Ascending aorta (tissue), 2 donors: Measurements from ENCODE around the gene ZNF398. TPM values are rescaled to one million over a fixed set of nuclear protein-coding genes. Genes with fewer than 3 reads are reported as not detected.
"Not testable (repeated sequence)": the region's sequence is repeated elsewhere in the genome, so short reads cannot be mapped to it uniquely, and the experiment has no call there.

Experiments used
- DNase-seq, 2 donors: peaks; one replicate each; pipeline ENCODE4 v3.0.0-alpha.2; 2019; ENCODE audit warnings: low spot score in 2 of 2
- H3K27ac ChIP-seq, 2 donors: fragments of 200-600 bp; sonication (generic); one replicate each; pipeline ENCODE4 v1.5.1; 2016 to 2017; ENCODE audit warnings: mild to moderate bottlenecking in 1 of 2
- H3K27me3 ChIP-seq: fragments of 200-600 bp; sonication (generic); one replicate; pipeline ENCODE4 v1.5.1; 2017
- H3K36me3 ChIP-seq, 2 donors: fragments of 200-600 bp; sonication (generic); one replicate each; pipeline ENCODE4 v1.5.1; 2016
- H3K4me1 ChIP-seq, 2 donors: fragments of 200-600 bp; sonication (generic); one replicate each; pipeline ENCODE4 v1.5.1; 2016 to 2017; ENCODE audit warnings: mild to moderate bottlenecking in 1 of 2
- H3K4me3 ChIP-seq, 2 donors: fragments of 200-600 bp; sonication (generic); one replicate each; pipeline ENCODE4 v1.5.1; 2016 to 2017; ENCODE audit warnings: mild to moderate bottlenecking in 1 of 2
- H3K9me3 ChIP-seq, 2 donors: fragments of 200-600 bp; sonication (generic); one replicate each; pipeline ENCODE4 v1.5.1; 2016
- CTCF ChIP-seq, 3 experiments: fragments of 200-600 bp in 2 of 3; fragments of 450-650 bp in 1 of 3; sonication (generic) in 2 of 3; IDR thresholded peaks; one replicate each; pipeline ENCODE4 v1.5.1; 2016 to 2019; ENCODE audit warnings: antibody characterized with exemption in 3 of 3, mild to moderate bottlenecking in 1 of 3, moderate library complexity in 1 of 3
- intact Hi-C: fragments of 100-400 bp; cut with DNase I; formaldehyde crosslinking; loops from one replicate; pipeline ENCODE4 v1.15.1; 2023
- total RNA-seq: library from RNA; depleted of rRNA; stranded (reverse); fragments of >200 nt; gene quantifications from one replicate; pipeline ENCODE4 v1.1.0, GENCODE V29; 2016

Gene ZNF398
- total RNA-seq, 1 donor from 2014 or later: 19.6 TPM

- Histone ChIP-seq H3K36me3 (no peaks in the 10 kb centered on the region), H3K4me1 (no peaks in the 10 kb centered on the region), H3K4me3 (no peak overlapping the region), H3K9me3 (no peaks in the 10 kb centered on the region), H3K27me3 (no peaks in the 10 kb centered on the region), H3K27ac (no peak overlapping the region)
- intact Hi-C loops: no loop called here
- DNase-seq: no peak
- TF ChIP-seq CTCF (IDR thresholded peaks at IDR 0.05): no peak
Measured at GRCh38 chr7:149141893-149142292, 5.4 kb upstream of the ZNF398 start.

GRCh38 chr7:149144436-149144922, 2.8 kb upstream of the ZNF398 start:
- H3K4me1 ChIP-seq: peaks cover 0 to 12% of the 10 kb centered on the region in 2 donors
- H3K9me3 ChIP-seq, H3K27ac ChIP-seq, H3K27me3 ChIP-seq, H3K36me3 ChIP-seq, intact Hi-C loops, H3K4me3 ChIP-seq: not testable (repeated sequence)
- DNase-seq: peak in 1 of 2 donors; percentile 42

GRCh38 chr7:149145031-149145845, 2.0 kb upstream of the ZNF398 start:
- Histone ChIP-seq H3K4me3 (no peak overlapping the region), H3K9me3 (no peaks in the 10 kb centered on the region), H3K27me3 (no peaks in the 10 kb centered on the region), H3K36me3 (no peaks in the 10 kb centered on the region), H3K27ac (no peak overlapping the region), H3K4me1 (peaks cover 0 to 14% of the 10 kb centered on the region in 2 donors)
- no peak for TF ChIP-seq CTCF (IDR thresholded peaks at IDR 0.05)
- intact Hi-C loops: loop anchor here (5.0 kb wide), 3 partner anchors 52 to 158 kb away; partner anchors contain the start of genes ZNF282 and ZNF783
- peak in 1 of 2 donors; percentile 45 for DNase-seq

- Histone ChIP-seq H3K4me1 (peaks cover 0 to 14% of the 10 kb centered on the region in 2 donors), H3K27me3 (no peaks in the 10 kb centered on the region), H3K27ac (peak overlapping the region; percentile 80 to 92), H3K9me3 (no peaks in the 10 kb centered on the region), H3K36me3 (no peaks in the 10 kb centered on the region), H3K4me3 (peak overlapping the region; percentile 90 to 96)
- no peak for TF ChIP-seq CTCF (IDR thresholded peaks at IDR 0.05)
- peak in 1 of 2 donors; percentile 83 for DNase-seq
- intact Hi-C loops: loop anchor here (1.0 to 5.0 kb wide), 6 partner anchors 22 to 161 kb away; partner anchors contain the start of genes PDIA4, ZNF282, ZNF425 and ZNF783
Measured at GRCh38 chr7:149147752-149148653, 750 bp downstream of the ZNF398 start.

GRCh38 chr7:149150981-149151380, 3.7 kb downstream of the ZNF398 start:
- no peak for TF ChIP-seq CTCF (IDR thresholded peaks at IDR 0.05)
- Histone ChIP-seq H3K27me3 (no peaks in the 10 kb centered on the region), H3K4me3 (no peak overlapping the region), H3K9me3 (no peaks in the 10 kb centered on the region), H3K36me3 (peaks cover 13 to 19% of the 10 kb centered on the region in 2 donors), H3K4me1 (peaks cover 0 to 14% of the 10 kb centered on the region in 2 donors), H3K27ac (no peak overlapping the region)
- DNase-seq: no peak
- intact Hi-C loops: no loop called here
